ENCODE data around the gene MRPS27.

Gene MRPS27

DNA sequence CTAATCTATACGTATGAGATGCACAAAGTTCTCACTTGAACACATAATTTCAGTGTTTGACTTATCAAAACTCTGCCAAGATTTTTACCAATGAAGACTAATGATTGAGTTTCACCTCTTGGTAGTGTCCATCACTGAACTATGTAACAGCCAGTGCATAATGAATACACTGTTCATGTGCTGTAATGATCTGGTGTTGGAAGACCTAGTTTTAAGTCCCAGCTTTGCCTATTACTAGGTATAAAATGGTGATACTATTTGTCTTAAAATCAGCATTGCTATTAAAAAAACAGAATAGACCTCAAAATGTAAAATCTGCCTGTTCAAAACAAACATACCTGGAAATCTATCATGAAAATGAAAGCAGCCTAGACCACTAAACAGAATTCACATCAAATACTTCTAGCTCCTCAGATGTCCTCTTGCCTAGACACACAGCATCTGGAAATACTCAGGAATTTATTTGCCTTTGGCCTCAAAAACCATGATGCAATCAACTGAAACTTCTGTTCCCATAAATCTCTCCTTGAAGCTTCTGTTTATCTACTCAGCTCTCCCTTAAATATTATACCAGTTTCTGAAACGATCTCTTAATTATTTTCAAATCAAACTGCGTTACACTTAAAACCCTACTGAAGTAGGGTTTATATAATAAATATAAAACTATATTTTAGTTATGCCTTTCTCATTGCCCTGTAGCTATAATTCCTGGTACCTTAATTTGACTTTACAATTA is 38.1 kb downstream of the MRPS27 start:
- no peak for TF ChIP-seq CREB1 (IDR thresholded peaks at IDR 0.05; ENCODE audit: low read depth)
- TF ChIP-seq CEBPB (IDR thresholded peaks at IDR 0.05): peak; percentile 57

DNA sequence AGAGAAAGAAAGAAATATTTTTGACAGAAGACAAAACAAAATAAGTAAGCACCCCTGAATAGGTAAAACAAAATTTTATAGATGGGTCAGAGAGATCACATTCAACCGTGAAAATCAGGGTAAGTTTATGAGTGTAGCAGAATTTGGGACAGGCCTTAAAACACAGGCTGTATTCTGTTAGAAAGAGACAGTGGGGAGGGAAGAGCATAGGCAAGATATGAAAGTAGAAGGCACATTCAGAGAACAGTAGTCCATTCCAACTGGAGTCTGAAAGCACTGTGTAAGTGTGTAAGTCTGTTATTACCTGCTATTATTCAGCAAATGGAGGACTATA is 38.6 kb downstream of the MRPS27 start:
- TF ChIP-seq NFIC (IDR thresholded peaks at IDR 0.05): no peak
- TF ChIP-seq EGR1 (IDR thresholded peaks at IDR 0.05): no peak

DNA sequence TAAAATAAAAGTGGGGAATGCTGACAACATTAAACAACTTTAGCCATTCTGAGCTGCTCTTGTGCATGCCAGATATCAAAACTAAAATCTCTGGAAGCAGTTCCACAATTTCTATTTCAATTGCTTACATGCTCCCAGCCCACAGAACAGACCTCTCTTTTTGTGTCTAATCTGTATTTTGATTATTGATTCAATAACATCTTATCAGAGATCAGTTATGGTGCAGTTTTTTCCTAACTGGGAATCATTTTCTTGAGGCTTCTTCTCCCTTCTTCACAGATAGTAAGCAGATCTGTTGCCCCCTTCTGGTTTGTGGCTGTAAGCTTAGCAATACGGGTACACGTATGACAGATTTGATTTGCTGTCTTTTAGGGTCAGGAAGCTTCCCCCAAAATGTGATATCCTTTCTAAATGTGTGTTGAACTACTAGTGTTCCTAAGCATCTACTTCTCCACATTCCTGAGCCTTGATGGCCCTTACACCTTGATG is 39.4 kb downstream of the MRPS27 start:
- TF ChIP-seq TEAD4 (IDR thresholded peaks at IDR 0.05): no peak
- peak; percentile 15; the same call in 1 of the 2 replicates for TF ChIP-seq RAD21 (IDR thresholded peaks at IDR 0.05; ENCODE audit: low read depth)

DNA sequence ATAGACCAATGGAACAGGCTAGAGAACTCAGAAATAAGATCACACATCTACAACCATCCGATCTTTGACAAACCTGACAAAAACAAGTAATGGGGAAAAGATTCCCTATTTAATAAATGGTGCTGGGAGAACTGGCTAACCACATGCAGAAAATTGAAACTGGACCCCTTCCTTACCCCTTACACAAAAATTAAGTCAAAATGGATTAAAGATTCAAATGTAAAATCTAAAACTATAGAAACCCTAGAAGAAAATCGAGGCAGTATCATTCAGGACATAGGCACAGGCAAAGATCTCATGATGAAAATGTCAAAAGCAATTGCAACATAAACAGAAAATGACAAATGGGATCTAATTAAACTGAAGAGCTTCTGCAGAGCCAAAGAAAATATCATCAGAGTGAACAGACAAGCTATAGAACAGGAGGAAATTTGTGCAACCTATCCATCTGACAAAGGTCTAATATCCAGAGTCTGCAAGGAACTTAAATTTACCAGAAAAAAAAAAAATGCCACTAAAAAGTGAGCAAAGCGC is 43.8 kb downstream of the MRPS27 start:
- TF ChIP-seq FOXM1 (IDR thresholded peaks at IDR 0.05; ENCODE audit: borderline replicate concordance, low read depth) (no peak), TAF1 (IDR thresholded peaks at IDR 0.05; ENCODE audit: low read depth) (no peak), CEBPB (IDR thresholded peaks at IDR 0.05) (no peak), EGR1 (IDR thresholded peaks at IDR 0.05) (no peak), NFIC (IDR thresholded peaks at IDR 0.05) (no peak), RAD21 (IDR thresholded peaks at IDR 0.05; ENCODE audit: low read depth) (no peak), TCF12 (IDR thresholded peaks at IDR 0.05; ENCODE audit: low read depth) (no peak), YY1 (IDR thresholded peaks at IDR 0.05; ENCODE audit: low read depth) (no peak), TEAD4 (IDR thresholded peaks at IDR 0.05) (no peak), CREB1 (IDR thresholded peaks at IDR 0.05; ENCODE audit: low read depth) (no peak), ZBTB7A (IDR thresholded peaks at IDR 0.05; ENCODE audit: low read depth) (no peak), EP300 (IDR thresholded peaks at IDR 0.05; ENCODE audit: borderline replicate concordance) (no peak)
- TF ChIP-seq, protein P1, sequence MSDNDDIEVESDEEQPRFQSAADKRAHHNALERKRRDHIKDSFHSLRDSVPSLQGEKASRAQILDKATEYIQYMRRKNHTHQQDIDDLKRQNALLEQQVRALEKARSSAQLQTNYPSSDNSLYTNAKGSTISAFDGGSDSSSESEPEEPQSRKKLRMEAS (IDR thresholded peaks at IDR 0.05): no peak
- TF ChIP-seq, protein P2, sequence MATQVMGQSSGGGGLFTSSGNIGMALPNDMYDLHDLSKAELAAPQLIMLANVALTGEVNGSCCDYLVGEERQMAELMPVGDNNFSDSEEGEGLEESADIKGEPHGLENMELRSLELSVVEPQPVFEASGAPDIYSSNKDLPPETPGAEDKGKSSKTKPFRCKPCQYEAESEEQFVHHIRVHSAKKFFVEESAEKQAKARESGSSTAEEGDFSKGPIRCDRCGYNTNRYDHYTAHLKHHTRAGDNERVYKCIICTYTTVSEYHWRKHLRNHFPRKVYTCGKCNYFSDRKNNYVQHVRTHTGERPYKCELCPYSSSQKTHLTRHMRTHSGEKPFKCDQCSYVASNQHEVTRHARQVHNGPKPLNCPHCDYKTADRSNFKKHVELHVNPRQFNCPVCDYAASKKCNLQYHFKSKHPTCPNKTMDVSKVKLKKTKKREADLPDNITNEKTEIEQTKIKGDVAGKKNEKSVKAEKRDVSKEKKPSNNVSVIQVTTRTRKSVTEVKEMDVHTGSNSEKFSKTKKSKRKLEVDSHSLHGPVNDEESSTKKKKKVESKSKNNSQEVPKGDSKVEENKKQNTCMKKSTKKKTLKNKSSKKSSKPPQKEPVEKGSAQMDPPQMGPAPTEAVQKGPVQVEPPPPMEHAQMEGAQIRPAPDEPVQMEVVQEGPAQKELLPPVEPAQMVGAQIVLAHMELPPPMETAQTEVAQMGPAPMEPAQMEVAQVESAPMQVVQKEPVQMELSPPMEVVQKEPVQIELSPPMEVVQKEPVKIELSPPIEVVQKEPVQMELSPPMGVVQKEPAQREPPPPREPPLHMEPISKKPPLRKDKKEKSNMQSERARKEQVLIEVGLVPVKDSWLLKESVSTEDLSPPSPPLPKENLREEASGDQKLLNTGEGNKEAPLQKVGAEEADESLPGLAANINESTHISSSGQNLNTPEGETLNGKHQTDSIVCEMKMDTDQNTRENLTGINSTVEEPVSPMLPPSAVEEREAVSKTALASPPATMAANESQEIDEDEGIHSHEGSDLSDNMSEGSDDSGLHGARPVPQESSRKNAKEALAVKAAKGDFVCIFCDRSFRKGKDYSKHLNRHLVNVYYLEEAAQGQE (IDR thresholded peaks at IDR 0.05; ENCODE audit: low read depth): no peak
- TF ChIP-seq, protein P3, sequence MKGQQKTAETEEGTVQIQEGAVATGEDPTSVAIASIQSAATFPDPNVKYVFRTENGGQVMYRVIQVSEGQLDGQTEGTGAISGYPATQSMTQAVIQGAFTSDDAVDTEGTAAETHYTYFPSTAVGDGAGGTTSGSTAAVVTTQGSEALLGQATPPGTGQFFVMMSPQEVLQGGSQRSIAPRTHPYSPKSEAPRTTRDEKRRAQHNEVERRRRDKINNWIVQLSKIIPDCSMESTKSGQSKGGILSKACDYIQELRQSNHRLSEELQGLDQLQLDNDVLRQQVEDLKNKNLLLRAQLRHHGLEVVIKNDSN (IDR thresholded peaks at IDR 0.05): no peak

DNA sequence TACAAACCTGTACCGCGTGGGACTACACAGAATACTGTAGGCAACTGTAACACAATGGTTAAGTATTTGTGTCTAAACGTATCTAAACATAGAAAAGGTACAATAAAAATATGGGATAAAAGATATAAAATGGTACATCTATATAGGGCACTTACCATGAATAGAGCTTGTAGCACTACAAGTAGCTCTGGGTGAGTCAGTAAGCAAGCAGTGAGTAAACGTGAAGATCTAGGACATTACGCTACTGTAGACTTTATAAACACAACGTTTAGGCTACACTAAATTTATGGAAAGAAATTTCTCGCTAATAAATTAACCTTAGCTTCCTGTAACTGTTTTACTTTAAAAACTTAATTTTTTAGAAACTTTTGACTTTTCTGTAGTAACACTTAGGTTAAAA is 46.5 kb downstream of the MRPS27 start:
- no peak for TF ChIP-seq EP300 (IDR thresholded peaks at IDR 0.05; ENCODE audit: borderline replicate concordance)
- TF ChIP-seq CEBPB (IDR thresholded peaks at IDR 0.05): no peak
- TF ChIP-seq, protein P3 (IDR thresholded peaks at IDR 0.05): no peak
- TF ChIP-seq ZBTB7A (IDR thresholded peaks at IDR 0.05; ENCODE audit: low read depth): no peak
- no peak for TF ChIP-seq TCF12 (IDR thresholded peaks at IDR 0.05; ENCODE audit: low read depth)
- TF ChIP-seq, protein P1 (IDR thresholded peaks at IDR 0.05): no peak
- no peak for TF ChIP-seq FOXM1 (IDR thresholded peaks at IDR 0.05; ENCODE audit: borderline replicate concordance, low read depth)
- no peak for TF ChIP-seq EGR1 (IDR thresholded peaks at IDR 0.05)
- no peak for TF ChIP-seq YY1 (IDR thresholded peaks at IDR 0.05; ENCODE audit: low read depth)
- TF ChIP-seq TEAD4 (IDR thresholded peaks at IDR 0.05): no peak
- TF ChIP-seq TAF1 (IDR thresholded peaks at IDR 0.05; ENCODE audit: low read depth): no peak
- no peak for TF ChIP-seq RAD21 (IDR thresholded peaks at IDR 0.05; ENCODE audit: low read depth)
- TF ChIP-seq CREB1 (IDR thresholded peaks at IDR 0.05; ENCODE audit: low read depth): no peak
- TF ChIP-seq, protein P2 (IDR thresholded peaks at IDR 0.05; ENCODE audit: low read depth): no peak

DNA sequence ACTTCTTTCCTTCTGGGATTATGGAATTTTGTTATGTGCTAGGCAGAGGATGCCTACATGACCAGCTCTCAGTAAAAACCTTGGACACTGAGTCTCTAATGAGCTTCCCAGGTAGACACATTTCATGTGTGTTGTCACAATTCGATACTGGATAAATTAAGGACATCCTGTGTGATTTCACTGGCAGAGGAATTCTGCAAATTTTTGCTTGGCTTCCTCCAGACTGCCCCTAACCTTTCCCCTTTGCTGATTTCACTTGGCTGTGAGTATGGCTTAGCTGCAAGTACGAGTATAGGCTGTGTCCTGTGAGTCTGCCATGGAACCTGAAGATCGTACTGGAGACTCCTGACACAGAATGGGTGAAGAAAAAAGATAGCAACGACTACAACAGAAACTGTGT is 47.6 kb downstream of the MRPS27 start:
- no peak for TF ChIP-seq CEBPB (IDR thresholded peaks at IDR 0.05)
- no peak for TF ChIP-seq CREB1 (IDR thresholded peaks at IDR 0.05; ENCODE audit: low read depth)
- no peak for TF ChIP-seq TCF12 (IDR thresholded peaks at IDR 0.05; ENCODE audit: low read depth)
- TF ChIP-seq, protein P1 (IDR thresholded peaks at IDR 0.05): no peak
- TF ChIP-seq NFIC (IDR thresholded peaks at IDR 0.05): no peak
- TF ChIP-seq, protein P3 (IDR thresholded peaks at IDR 0.05): no peak
- no peak for TF ChIP-seq RAD21 (IDR thresholded peaks at IDR 0.05; ENCODE audit: low read depth)
- no peak for TF ChIP-seq EP300 (IDR thresholded peaks at IDR 0.05; ENCODE audit: borderline replicate concordance)
- no peak for TF ChIP-seq YY1 (IDR thresholded peaks at IDR 0.05; ENCODE audit: low read depth)
- no peak for TF ChIP-seq TEAD4 (IDR thresholded peaks at IDR 0.05)
- TF ChIP-seq, protein P2 (IDR thresholded peaks at IDR 0.05; ENCODE audit: low read depth): no peak
- no peak for TF ChIP-seq TAF1 (IDR thresholded peaks at IDR 0.05; ENCODE audit: low read depth)
- no peak for TF ChIP-seq EGR1 (IDR thresholded peaks at IDR 0.05)
- TF ChIP-seq ZBTB7A (IDR thresholded peaks at IDR 0.05; ENCODE audit: low read depth): no peak
- TF ChIP-seq FOXM1 (IDR thresholded peaks at IDR 0.05; ENCODE audit: borderline replicate concordance, low read depth): no peak

Data from Ishikawa (cell line).